ENCODE data around the gene DBX1.
"Not testable (repeated sequence)": the region's sequence is repeated elsewhere in the genome, so short reads cannot be mapped to it uniquely, and the experiment has no call there.

Gene DBX1

GRCh38 chr11:20161230-20161918, 1.1 kb upstream of the DBX1 start:
- DNase-seq = no peak

- DNase-seq = no peak
Measured at GRCh38 chr11:20159466-20160381, 551 bp downstream of the DBX1 start.

- DNase-seq = no peak
Measured at GRCh38 chr11:20158597-20159257, 1.5 kb downstream of the DBX1 start.

GRCh38 chr11:20157728-20158127, 2.5 kb downstream of the DBX1 start:
- no peak for DNase-seq

- no peak for DNase-seq
Measured at GRCh38 chr11:20156876-20157613, 3.2 kb downstream of the DBX1 start.

GRCh38 chr11:20156280-20156875, 3.9 kb downstream of the DBX1 start:
- DNase-seq = peak; percentile 70

- no peak for DNase-seq
Measured at GRCh38 chr11:20155683-20156279, 4.5 kb downstream of the DBX1 start.

GRCh38 chr11:20154381-20154780, 5.9 kb downstream of the DBX1 start:
- no peak for DNase-seq

- no peak for DNase-seq
Measured at GRCh38 chr11:20138707-20139106, 21.6 kb downstream of the DBX1 start.

GRCh38 chr11:20137637-20138036, 22.6 kb downstream of the DBX1 start:
- DNase-seq = no peak

GRCh38 chr11:20134991-20135736, 25.1 kb downstream of the DBX1 start:
- no peak for DNase-seq

GRCh38 chr11:20132667-20133039, 27.6 kb downstream of the DBX1 start:
- no peak for DNase-seq

GRCh38 chr11:20131788-20132666, 28.2 kb downstream of the DBX1 start:
- peak; percentile 61 for DNase-seq

- no peak for DNase-seq
Measured at GRCh38 chr11:20129665-20130064, 30.6 kb downstream of the DBX1 start.

GRCh38 chr11:20128528-20128825, 31.8 kb downstream of the DBX1 start:
- DNase-seq = not testable (repeated sequence)

- DNase-seq = peak; percentile 79
Measured at GRCh38 chr11:20127671-20128527, 32.4 kb downstream of the DBX1 start.

GRCh38 chr11:20126724-20127123, 33.6 kb downstream of the DBX1 start:
- DNase-seq = no peak

- DNase-seq = no peak
Measured at GRCh38 chr11:20125927-20126326, 34.3 kb downstream of the DBX1 start.

GRCh38 chr11:20122131-20122530, 38.1 kb downstream of the DBX1 start:
- DNase-seq = no peak
